ENCODE results near the gene SIX1.

The SIX1 gene

DNA sequence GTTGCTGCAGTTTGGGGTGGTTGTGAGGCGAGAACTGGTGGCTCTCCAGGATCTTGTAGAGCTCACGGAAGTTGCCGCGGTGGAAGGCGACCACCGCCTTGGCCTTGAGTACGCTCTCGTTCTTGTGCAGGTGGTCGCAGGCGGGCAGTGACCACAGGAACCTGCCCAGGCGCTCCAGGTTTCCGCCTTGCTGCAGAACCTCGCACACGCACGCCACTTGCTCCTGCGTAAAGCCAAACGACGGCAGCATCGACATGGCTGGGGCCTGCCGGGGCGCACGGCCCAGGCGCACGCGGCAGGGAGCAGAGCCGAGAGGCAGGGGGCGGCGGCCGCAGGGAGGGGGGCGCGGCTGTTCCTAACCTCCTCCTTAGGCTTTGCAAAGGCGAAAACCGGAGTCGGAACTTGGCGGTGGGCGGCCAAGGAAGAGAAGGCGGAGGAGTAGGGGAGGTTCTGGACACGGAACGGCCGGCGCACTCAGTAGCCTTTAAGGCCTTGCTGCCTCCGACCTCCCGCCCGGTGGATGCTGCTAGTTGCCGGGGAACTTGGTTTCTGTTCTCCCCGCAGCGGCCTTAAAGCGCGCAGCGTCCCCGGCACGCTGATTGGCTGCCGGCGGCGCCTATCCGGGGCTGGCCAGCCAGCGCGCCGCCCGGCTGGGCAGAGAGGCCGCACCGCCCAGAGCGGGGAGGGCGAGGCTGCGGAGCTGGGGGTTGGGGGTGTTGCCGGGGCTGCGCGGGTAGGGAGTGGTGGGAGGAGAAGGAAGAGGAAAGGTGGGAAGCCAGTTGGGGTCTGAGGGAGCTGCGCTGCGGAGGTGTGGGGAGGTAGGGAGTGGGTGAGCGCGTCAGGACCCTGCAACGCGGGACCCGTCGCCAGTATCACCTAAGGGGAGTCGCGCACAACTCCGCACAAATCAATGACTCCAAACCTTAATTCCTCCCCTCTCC lies at the start of gene SIX1:
Gene SIX1 (minus strand): TSS at position 544 of the 941 bp plus-strand sequence. CDS start 288 bp downstream, at position 256.
- Histone ChIP-seq H3K4me3 (peak within 1 kb of the TSS; percentile 80), H3K27ac (no peak within 1 kb of the TSS), H3K36me3 (ENCODE audit: insufficient read depth, low read length) (no peaks in the 10 kb centered on the region), H3K9ac (ENCODE audit: insufficient read length) (no peak within 1 kb of the TSS), H3K9me3 (ENCODE audit: low read depth, low read length) (no peaks in the 10 kb centered on the region)
- TF ChIP-seq POLR2AphosphoS5 (IDR thresholded peaks at IDR 0.05; ENCODE audit: borderline replicate concordance, low read depth, low read length) (peak; percentile 73; the same call in 1 of the 2 replicates), EZH2 (IDR thresholded peaks at IDR 0.05) (no peak), FOXP2 (optimal IDR thresholded peaks at IDR 0.05; ENCODE audit: control extremely low read depth, extremely low read length, insufficient read depth) (no peak)
- DNase-seq (ENCODE audit: low read depth, low spot score) = no peak

DNA sequence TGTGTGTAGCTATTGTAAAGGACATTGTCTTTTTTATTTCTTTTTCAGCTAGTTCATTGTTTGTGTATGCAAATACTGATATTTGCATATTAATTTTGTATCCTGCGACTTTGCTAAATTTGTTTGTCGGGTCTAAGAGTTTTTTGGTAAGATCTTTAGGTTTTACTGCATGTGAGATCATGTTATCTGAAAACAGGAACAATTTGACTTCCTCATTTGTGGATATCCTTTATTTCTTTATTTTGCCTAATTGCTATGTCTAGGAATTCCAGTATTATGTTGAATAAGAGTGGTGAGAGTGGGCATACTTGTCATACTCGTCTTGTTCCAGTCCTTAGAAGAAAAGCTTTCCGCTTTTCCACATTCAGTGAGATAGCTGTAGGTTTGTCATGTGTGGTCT lies 46.0 kb upstream of the SIX1 start:
- Histone ChIP-seq H3K4me3 (no peak overlapping the region), H3K36me3 (ENCODE audit: insufficient read depth, low read length) (no peaks in the 10 kb centered on the region), H3K9me3 (ENCODE audit: low read depth, low read length) (no peaks in the 10 kb centered on the region; the same call in 1 of the 2 replicates), H3K27ac (no peak overlapping the region), H3K9ac (ENCODE audit: insufficient read length) (no peak overlapping the region)
- no peak for DNase-seq (ENCODE audit: low read depth, low spot score)
- TF ChIP-seq FOXP2 (optimal IDR thresholded peaks at IDR 0.05; ENCODE audit: control extremely low read depth, extremely low read length, insufficient read depth) (no peak), EZH2 (IDR thresholded peaks at IDR 0.05) (no peak), POLR2AphosphoS5 (IDR thresholded peaks at IDR 0.05; ENCODE audit: borderline replicate concordance, low read depth, low read length) (no peak)

DNA sequence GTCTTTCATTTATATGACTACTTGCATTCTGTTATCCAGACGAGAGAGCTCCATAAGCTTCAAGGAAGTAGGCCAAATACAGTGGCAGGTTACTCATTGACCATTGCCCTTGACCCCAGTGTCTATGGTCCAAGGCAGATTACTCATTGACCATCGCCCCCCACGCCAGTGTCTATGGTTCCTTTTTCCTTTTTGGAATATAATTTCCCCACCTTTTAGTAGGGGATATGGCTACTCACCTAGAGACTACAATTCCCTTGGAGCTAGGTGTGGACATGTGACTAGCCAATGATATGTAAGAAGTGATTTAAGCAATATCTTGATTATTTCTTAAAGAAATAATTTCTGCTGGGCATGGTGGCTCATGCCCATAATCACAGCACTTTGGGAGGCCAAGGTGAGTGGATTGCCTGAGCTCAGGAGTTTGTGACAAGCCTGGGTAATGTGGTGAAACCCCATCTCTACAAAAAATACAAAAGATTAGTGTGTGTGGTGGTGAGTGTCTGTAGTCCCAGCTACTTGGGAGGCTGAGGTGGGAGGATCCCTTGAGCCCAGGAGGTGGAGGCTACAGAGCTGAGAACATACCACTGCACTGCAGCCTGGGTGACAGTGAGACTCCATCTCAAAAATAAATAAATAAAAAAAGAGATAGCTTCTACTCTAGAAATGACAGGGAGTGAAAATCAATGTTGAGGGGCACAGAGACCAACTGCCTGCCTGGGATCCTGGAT lies 42.3 kb upstream of the SIX1 start:
- Histone ChIP-seq H3K27ac (no peak overlapping the region), H3K9ac (ENCODE audit: insufficient read length) (no peak overlapping the region), H3K36me3 (ENCODE audit: insufficient read depth, low read length) (no peaks in the 10 kb centered on the region), H3K4me3 (no peak overlapping the region), H3K9me3 (ENCODE audit: low read depth, low read length) (no peaks in the 10 kb centered on the region)
- TF ChIP-seq FOXP2 (optimal IDR thresholded peaks at IDR 0.05; ENCODE audit: control extremely low read depth, extremely low read length, insufficient read depth) (no peak), EZH2 (IDR thresholded peaks at IDR 0.05) (no peak), POLR2AphosphoS5 (IDR thresholded peaks at IDR 0.05; ENCODE audit: borderline replicate concordance, low read depth, low read length) (no peak)
- DNase-seq (ENCODE audit: low read depth, low spot score) = no peak

DNA sequence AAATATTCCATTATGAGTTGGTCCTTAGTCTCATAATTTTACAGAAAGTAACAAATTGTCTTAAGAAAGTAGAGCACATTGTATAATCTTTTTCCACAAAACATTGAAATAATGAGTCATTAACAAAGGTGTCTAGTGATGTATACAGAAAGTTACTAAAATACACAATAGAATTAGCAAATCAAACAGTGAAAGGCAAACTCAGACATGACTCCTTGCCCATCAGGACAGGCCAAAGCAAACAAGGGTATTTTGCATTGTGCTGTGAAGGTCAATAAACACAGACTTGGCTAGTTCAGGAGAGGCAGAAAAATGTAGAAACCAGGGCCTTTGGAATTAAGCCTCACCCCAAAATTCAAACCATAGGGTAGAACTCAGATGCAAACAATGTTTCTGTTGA lies 37.6 kb upstream of the SIX1 start:
- Histone ChIP-seq H3K9ac (ENCODE audit: insufficient read length) (no peak overlapping the region), H3K27ac (no peak overlapping the region), H3K36me3 (ENCODE audit: insufficient read depth, low read length) (no peaks in the 10 kb centered on the region), H3K4me3 (no peak overlapping the region), H3K9me3 (ENCODE audit: low read depth, low read length) (no peaks in the 10 kb centered on the region)
- DNase-seq (ENCODE audit: low read depth, low spot score) = no peak
- no peak for TF ChIP-seq POLR2AphosphoS5 (IDR thresholded peaks at IDR 0.05; ENCODE audit: borderline replicate concordance, low read depth, low read length)
- TF ChIP-seq FOXP2 (optimal IDR thresholded peaks at IDR 0.05; ENCODE audit: control extremely low read depth, extremely low read length, insufficient read depth) = no peak
- no peak for TF ChIP-seq EZH2 (IDR thresholded peaks at IDR 0.05)

DNA sequence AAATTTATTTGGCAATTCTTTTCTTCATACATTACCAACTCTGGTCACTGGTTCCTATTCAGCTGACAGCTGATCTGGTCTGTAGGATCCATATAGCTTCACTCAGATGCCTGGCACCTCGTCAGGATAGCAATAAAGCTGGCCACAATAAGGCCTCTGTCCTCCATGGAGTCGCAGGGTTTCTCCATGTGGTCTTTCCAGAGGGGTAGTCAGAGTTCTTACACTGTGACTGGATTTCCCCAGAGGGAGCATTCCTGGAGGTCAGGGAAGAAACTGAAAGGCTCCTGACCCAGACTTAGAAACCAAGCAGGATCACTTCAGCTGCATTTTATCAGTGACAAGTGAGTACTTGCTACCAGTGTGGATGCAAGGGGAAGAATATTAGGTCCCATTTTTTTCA lies 34.9 kb upstream of the SIX1 start:
- H3K9ac ChIP-seq (ENCODE audit: insufficient read length) = no peak overlapping the region
- no peaks in the 10 kb centered on the region for H3K36me3 ChIP-seq (ENCODE audit: insufficient read depth, low read length)
- no peak overlapping the region for H3K27ac ChIP-seq
- no peak overlapping the region for H3K4me3 ChIP-seq
- DNase-seq (ENCODE audit: low read depth, low spot score) = no peak
- TF ChIP-seq POLR2AphosphoS5 (IDR thresholded peaks at IDR 0.05; ENCODE audit: borderline replicate concordance, low read depth, low read length) = no peak
- TF ChIP-seq EZH2 (IDR thresholded peaks at IDR 0.05) = no peak
- TF ChIP-seq FOXP2 (optimal IDR thresholded peaks at IDR 0.05; ENCODE audit: control extremely low read depth, extremely low read length, insufficient read depth) = no peak
- H3K9me3 ChIP-seq (ENCODE audit: low read depth, low read length) = no peaks in the 10 kb centered on the region

DNA sequence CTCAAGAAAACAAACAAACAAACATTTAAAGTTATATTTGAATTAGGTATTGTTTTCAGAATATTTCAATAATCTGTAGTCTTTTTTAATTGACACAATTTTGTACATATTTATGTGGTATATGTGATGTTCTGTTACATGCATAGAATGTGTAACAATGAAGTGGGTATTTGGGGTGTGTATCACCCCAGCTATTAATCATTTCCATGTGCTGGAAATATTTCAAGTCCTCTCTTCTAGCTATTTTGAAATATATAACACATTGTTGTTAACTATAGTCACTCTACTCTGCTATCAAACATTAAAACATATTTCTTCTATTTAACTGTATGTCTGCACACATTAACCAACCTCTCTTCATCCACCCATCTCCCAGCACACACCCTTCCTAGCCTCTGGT lies 32.0 kb upstream of the SIX1 start:
- H3K9me3 ChIP-seq (ENCODE audit: low read depth, low read length) = no peaks in the 10 kb centered on the region
- no peak for DNase-seq (ENCODE audit: low read depth, low spot score)
- no peak overlapping the region for H3K9ac ChIP-seq (ENCODE audit: insufficient read length)
- H3K36me3 ChIP-seq (ENCODE audit: insufficient read depth, low read length) = no peaks in the 10 kb centered on the region
- no peak for TF ChIP-seq FOXP2 (optimal IDR thresholded peaks at IDR 0.05; ENCODE audit: control extremely low read depth, extremely low read length, insufficient read depth)
- no peak for TF ChIP-seq POLR2AphosphoS5 (IDR thresholded peaks at IDR 0.05; ENCODE audit: borderline replicate concordance, low read depth, low read length)
- TF ChIP-seq EZH2 (IDR thresholded peaks at IDR 0.05) = no peak
- H3K4me3 ChIP-seq = no peak overlapping the region
- H3K27ac ChIP-seq = no peak overlapping the region

DNA sequence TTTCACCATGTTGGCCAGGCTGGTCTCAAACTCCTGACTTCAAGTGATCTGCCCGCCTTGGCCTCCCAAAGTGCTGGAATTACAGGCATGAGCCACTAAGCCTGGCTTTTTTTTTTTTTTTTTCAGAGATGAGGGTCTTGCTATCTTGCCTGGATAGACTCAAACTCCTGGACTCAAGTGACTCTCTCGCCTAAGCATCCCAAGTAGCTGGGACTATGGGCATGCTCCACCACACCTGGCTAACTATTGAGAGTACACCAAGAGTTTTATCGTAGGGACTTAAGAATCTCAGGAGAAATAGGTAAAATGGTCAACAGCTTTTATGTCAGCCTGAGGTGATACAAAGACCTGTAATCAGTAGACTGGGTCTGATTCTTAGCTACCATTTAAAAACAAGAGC lies 31.2 kb upstream of the SIX1 start:
- no peak overlapping the region for H3K4me3 ChIP-seq
- no peaks in the 10 kb centered on the region for H3K9me3 ChIP-seq (ENCODE audit: low read depth, low read length)
- H3K27ac ChIP-seq = no peak overlapping the region
- no peak overlapping the region for H3K9ac ChIP-seq (ENCODE audit: insufficient read length)
- no peaks in the 10 kb centered on the region for H3K36me3 ChIP-seq (ENCODE audit: insufficient read depth, low read length)
- DNase-seq (ENCODE audit: low read depth, low spot score) = no peak
- TF ChIP-seq POLR2AphosphoS5 (IDR thresholded peaks at IDR 0.05; ENCODE audit: borderline replicate concordance, low read depth, low read length) = no peak
- no peak for TF ChIP-seq FOXP2 (optimal IDR thresholded peaks at IDR 0.05; ENCODE audit: control extremely low read depth, extremely low read length, insufficient read depth)
- no peak for TF ChIP-seq EZH2 (IDR thresholded peaks at IDR 0.05)

DNA sequence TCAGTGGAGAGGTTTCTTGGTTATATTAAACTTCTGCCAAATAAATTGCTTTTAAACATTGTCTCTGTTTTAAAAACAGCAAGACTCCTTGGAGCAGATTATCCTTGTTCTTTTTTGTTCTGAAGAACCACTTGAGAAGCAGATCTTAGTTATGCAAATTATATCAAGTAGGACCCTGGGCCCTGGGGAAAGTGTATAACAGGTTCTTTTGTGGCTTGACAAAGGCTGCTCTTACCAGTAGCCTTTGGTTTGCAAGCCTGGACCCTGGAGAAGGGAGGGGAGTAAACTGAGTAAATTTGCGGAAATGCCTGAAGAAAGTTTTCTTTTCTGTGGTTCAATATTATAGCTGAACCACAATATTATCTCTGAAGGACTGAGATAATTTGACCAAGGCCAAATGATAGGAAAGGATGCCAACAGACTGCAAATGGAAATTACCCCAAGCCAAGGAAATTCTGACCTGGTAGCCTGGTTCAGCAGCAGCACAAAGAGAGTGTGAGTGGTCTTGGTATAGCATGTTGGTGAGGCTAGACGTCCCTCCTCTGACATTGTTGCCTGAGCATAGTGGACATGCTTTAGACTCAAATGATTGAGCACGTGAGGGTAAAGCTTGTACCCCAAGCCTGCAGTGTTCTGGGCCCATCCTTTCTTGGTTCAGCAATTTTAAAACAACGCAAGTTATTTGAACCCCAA lies 30.4 kb upstream of the SIX1 start:
- Histone ChIP-seq H3K27ac (no peak overlapping the region), H3K9ac (ENCODE audit: insufficient read length) (no peak overlapping the region), H3K9me3 (ENCODE audit: low read depth, low read length) (no peaks in the 10 kb centered on the region), H3K36me3 (ENCODE audit: insufficient read depth, low read length) (no peaks in the 10 kb centered on the region), H3K4me3 (no peak overlapping the region)
- no peak for DNase-seq (ENCODE audit: low read depth, low spot score)
- no peak for TF ChIP-seq POLR2AphosphoS5 (IDR thresholded peaks at IDR 0.05; ENCODE audit: borderline replicate concordance, low read depth, low read length)
- TF ChIP-seq EZH2 (IDR thresholded peaks at IDR 0.05) = no peak
- no peak for TF ChIP-seq FOXP2 (optimal IDR thresholded peaks at IDR 0.05; ENCODE audit: control extremely low read depth, extremely low read length, insufficient read depth)
